HG03097 (cell line): ENCODE data around the gene BPIFB4.
"Not testable (repeated sequence)": the region's sequence is repeated elsewhere in the genome, so short reads cannot be mapped to it uniquely, and the experiment has no call there.

Experiments
- ATAC-seq: cut with Tn5 transposase; IDR thresholded peaks from one replicate; pipeline ENCODE4 v1.9.1; 2021; ENCODE audit not compliant: unreplicated experiment, low FRiP score

BPIFB4 gene

GRCh38 chr20:33083544-33084340 lies 4.3 kb downstream of the BPIFB4 start:
- ATAC-seq, result no peak

GRCh38 chr20:33084722-33085121 lies 5.3 kb downstream of the BPIFB4 start:
- ATAC-seq, result no peak

GRCh38 chr20:33086052-33086722 lies 6.7 kb downstream of the BPIFB4 start:
- ATAC-seq, result no peak

- ATAC-seq, result no peak
Observed at GRCh38 chr20:33091147-33091546, 11.7 kb downstream of the BPIFB4 start.

- ATAC-seq, result no peak
Observed at GRCh38 chr20:33091693-33092092, 12.2 kb downstream of the BPIFB4 start.

GRCh38 chr20:33092361-33092760 lies 12.9 kb downstream of the BPIFB4 start:
- ATAC-seq, result no peak

- no peak for ATAC-seq
Observed at GRCh38 chr20:33093074-33093473, 13.6 kb downstream of the BPIFB4 start.

GRCh38 chr20:33093582-33093981 lies 14.1 kb downstream of the BPIFB4 start:
- ATAC-seq, result no peak

- ATAC-seq, result no peak
Observed at GRCh38 chr20:33095249-33095648, 15.8 kb downstream of the BPIFB4 start.

GRCh38 chr20:33095902-33096584 lies 16.6 kb downstream of the BPIFB4 start:
- ATAC-seq, result not testable (repeated sequence)

GRCh38 chr20:33097001-33097400 lies 17.6 kb downstream of the BPIFB4 start:
- ATAC-seq, result no peak

- ATAC-seq, result no peak
Observed at GRCh38 chr20:33099843-33100538, 20.5 kb downstream of the BPIFB4 start.

- ATAC-seq, result no peak
Observed at GRCh38 chr20:33103556-33103955, 24.1 kb downstream of the BPIFB4 start.

- ATAC-seq, result no peak
Observed at GRCh38 chr20:33104336-33104735, 24.9 kb downstream of the BPIFB4 start.

GRCh38 chr20:33105316-33105924 lies 26.0 kb downstream of the BPIFB4 start:
- no peak for ATAC-seq

GRCh38 chr20:33106058-33106620 lies 26.7 kb downstream of the BPIFB4 start:
- ATAC-seq, result not testable (repeated sequence)

- no peak for ATAC-seq
Observed at GRCh38 chr20:33108661-33109060, 29.2 kb downstream of the BPIFB4 start.

GRCh38 chr20:33110147-33110825 lies 30.8 kb downstream of the BPIFB4 start:
- no peak for ATAC-seq

GRCh38 chr20:33111306-33111705 lies 31.9 kb downstream of the BPIFB4 start:
- ATAC-seq, result no peak
